Fibroblast of lung (primary cell): ENCODE results near the gene IGFLR1. TPM values are rescaled to one million over a fixed set of nuclear protein-coding genes. Genes with fewer than 3 reads are reported as not detected.

Experiments
- DNase-seq, 2 donors: peaks; one replicate each; pipeline versions ENCODE4 v3.0.0 to v3.0.0-alpha.2; 2010; ENCODE audit warnings: low read depth in 2 of 2
- H2AFZ ChIP-seq: 2 replicates; pipeline ENCODE4 v1.5.1; 2012; ENCODE audit warnings: low read length, control low read depth, inconsistent platforms
- H3K27ac ChIP-seq: 2 replicates; pipeline ENCODE4 v1.5.1; 2011; ENCODE audit warnings: low read length, control low read depth; ENCODE audit not compliant: insufficient read depth
- H3K27me3 ChIP-seq: 2 replicates; pipeline ENCODE4 v1.5.1; 2011; ENCODE audit warnings: mild to moderate bottlenecking, low read length; ENCODE audit not compliant: control insufficient read depth, insufficient read depth
- H3K36me3 ChIP-seq: 2 replicates; pipeline ENCODE4 v1.5.1; 2011; ENCODE audit warnings: low read length; ENCODE audit not compliant: control insufficient read depth, insufficient read depth
- H3K4me1 ChIP-seq: 2 replicates; pipeline ENCODE4 v1.5.1; 2011; ENCODE audit warnings: low read length; ENCODE audit not compliant: control insufficient read depth, insufficient read depth; ENCODE audit errors: extremely low read depth
- H3K4me2 ChIP-seq: 2 replicates; pipeline ENCODE4 v1.5.1; 2011; ENCODE audit warnings: low read length, control low read depth; ENCODE audit not compliant: insufficient read depth; ENCODE audit errors: extremely low read depth
- H3K4me3 ChIP-seq, 4 experiments: fragments of 200-600 bp in 1 of 4; sonication (generic) in 1 of 4; replicated peaks in 1 of 4; 2 replicates each; pipeline ENCODE4 v1.5.1; 2011 to 2016; ENCODE audit warnings: low read length in 4 of 4, low read depth in 3 of 4, mild to moderate bottlenecking in 3 of 4, control low read depth in 2 of 4, inconsistent platforms in 1 of 4, mixed read lengths in 1 of 4; ENCODE audit not compliant: insufficient read depth in 1 of 4; ENCODE audit errors: control extremely low read depth in 1 of 4
- H3K79me2 ChIP-seq: 2 replicates; pipeline ENCODE4 v1.5.1; 2012; ENCODE audit warnings: mild to moderate bottlenecking, low read length, inconsistent platforms; ENCODE audit not compliant: control insufficient read depth, insufficient read depth
- H3K9ac ChIP-seq: 2 replicates; pipeline ENCODE4 v1.5.1; 2011; ENCODE audit warnings: mild to moderate bottlenecking, low read length, control low read depth; ENCODE audit not compliant: insufficient read depth
- H3K9me3 ChIP-seq: 2 replicates; pipeline ENCODE4 v1.5.1; 2012; ENCODE audit warnings: low read depth, low read length; ENCODE audit not compliant: control insufficient read depth, insufficient read depth
- H4K20me1 ChIP-seq: 2 replicates; pipeline ENCODE4 v1.5.1; 2011; ENCODE audit warnings: low read length; ENCODE audit not compliant: control insufficient read depth, insufficient read depth; ENCODE audit errors: extremely low read depth
- EZH2 ChIP-seq: IDR thresholded peaks from 2 replicates; pipeline ENCODE4 v1.5.1; 2012; ENCODE audit warnings: low read length, control low read depth, mild to moderate bottlenecking; ENCODE audit errors: missing control alignments
- polyA plus RNA-seq, 2 donors: library from polyadenylated mRNA; depleted of rRNA in 1 of 2; stranded (reverse) in 1 of 2; unstranded in 1 of 2; fragments of >200 nt; gene quantifications; 2 replicates each; pipeline ENCODE4 v1.2.1, GENCODE V29; 2011 to 2012; ENCODE audit warnings: missing spikeins in 1 of 2
- total RNA-seq: library from RNA; depleted of rRNA; stranded (reverse); fragments of >200 nt; gene quantifications from 2 replicates; pipeline ENCODE4 v1.2.1, GENCODE V29; 2014
- TF ChIP-seq, protein P1 (sequence below), 2 donors: IDR thresholded peaks in 1 of 2; conservative IDR thresholded peaks in 1 of 2; 1 replicate in 1 of 2; 2 replicates in 1 of 2; pipeline ENCODE4 v1.5.1; 2011 to 2012; ENCODE audit warnings: low read length in 2 of 2, control low read depth in 1 of 2, inconsistent platforms in 1 of 2, low read depth in 1 of 2, mild to moderate bottlenecking in 1 of 2

IGFLR1 gene
- total and polyA plus RNA-seq, 2 donors (not counting 1 experiment from before 2014, with no cell fraction given): 0.17 to 0.75 TPM

DNA sequence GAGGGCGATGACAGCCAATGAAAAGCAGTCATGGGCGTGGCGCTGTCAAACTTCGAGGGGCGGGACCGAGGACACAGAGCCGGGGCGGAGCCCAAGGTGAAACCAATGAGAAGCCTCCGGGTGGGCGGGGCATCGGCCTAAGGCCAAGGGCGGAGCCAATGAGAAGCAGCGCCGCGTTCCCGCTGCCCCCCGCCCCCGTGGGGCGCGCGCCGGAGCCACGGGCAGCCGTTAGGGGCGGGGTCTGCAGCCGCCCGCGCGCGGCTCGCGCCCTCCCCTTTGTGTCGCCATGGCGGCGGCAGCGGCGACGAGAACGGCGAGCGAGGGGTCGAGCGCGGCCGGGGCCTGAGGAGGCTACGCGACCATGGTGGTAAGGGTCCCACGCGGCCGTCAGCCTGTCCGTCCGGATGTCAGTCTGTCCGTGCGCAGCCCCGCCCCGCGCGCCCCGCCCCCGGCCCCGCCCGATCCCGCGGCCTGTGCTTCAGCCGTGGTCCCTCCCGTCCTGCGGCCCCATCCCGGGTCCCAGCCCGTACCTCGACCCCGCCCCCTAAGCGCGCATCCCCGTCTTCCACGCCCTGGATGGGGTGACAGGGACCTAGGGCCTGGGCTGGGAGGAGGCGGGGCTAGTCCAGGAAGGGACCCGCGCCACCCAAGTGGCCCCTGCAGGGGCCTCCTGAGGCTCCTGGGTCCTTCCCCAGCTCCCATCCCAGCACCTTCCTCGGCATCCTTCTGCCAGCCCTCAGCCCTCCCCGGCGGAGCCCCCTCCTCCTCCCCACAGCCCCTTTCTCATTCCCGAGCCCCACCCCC lies 33.2 kb upstream of the IGFLR1 start, which contains the start of gene ARHGAP33:
Gene ARHGAP33 (plus strand): TSS at position 267 of the 804 bp plus-strand sequence. CDS start 95 bp downstream, at position 362.
- H3K9me3 ChIP-seq: no peaks in the 10 kb centered on the region
- peak within 1 kb of the TSS; percentile 80 for H3K4me2 ChIP-seq
- H3K79me2 ChIP-seq: peaks cover 3% of the 10 kb centered on the region
- peak within 1 kb of the TSS; percentile 20 for H3K27ac ChIP-seq
- H3K9ac ChIP-seq: peak within 1 kb of the TSS; percentile 60
- H3K27me3 ChIP-seq: no peaks in the 10 kb centered on the region
- peak; percentile 90 to 93 for DNase-seq
- peaks cover 4% of the 10 kb centered on the region for H3K4me1 ChIP-seq
- H4K20me1 ChIP-seq: no peaks in the 10 kb centered on the region
- H3K36me3 ChIP-seq: no peaks in the 10 kb centered on the region
- H2AFZ ChIP-seq: peak within 1 kb of the TSS; percentile 58
- H3K4me3 ChIP-seq: peak within 1 kb of the TSS; percentile 53 to 72 (median 62)
- TF ChIP-seq, protein P1, sequence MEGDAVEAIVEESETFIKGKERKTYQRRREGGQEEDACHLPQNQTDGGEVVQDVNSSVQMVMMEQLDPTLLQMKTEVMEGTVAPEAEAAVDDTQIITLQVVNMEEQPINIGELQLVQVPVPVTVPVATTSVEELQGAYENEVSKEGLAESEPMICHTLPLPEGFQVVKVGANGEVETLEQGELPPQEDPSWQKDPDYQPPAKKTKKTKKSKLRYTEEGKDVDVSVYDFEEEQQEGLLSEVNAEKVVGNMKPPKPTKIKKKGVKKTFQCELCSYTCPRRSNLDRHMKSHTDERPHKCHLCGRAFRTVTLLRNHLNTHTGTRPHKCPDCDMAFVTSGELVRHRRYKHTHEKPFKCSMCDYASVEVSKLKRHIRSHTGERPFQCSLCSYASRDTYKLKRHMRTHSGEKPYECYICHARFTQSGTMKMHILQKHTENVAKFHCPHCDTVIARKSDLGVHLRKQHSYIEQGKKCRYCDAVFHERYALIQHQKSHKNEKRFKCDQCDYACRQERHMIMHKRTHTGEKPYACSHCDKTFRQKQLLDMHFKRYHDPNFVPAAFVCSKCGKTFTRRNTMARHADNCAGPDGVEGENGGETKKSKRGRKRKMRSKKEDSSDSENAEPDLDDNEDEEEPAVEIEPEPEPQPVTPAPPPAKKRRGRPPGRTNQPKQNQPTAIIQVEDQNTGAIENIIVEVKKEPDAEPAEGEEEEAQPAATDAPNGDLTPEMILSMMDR (conservative IDR thresholded peaks at IDR 0.05 in 1 of 2, IDR thresholded peaks at IDR 0.05 in 1 of 2; ENCODE audit: low read depth in 1 of 2, low read length in 2 of 2): no peak
- no peak for TF ChIP-seq EZH2

DNA sequence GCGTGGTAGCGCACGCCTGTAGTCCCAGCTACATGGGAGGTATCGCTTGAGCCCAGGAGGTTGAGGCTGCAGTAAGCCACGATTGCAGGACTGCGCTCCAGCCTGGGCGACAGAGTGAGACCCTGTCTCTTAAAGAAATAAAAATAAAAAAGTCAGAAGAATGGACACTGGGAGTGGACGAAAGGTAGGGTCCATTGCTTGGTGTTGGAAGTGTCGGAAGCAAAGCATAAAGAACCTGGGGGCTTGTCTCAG lies 32.7 kb upstream of the IGFLR1 start:
- H3K36me3 ChIP-seq: no peaks in the 10 kb centered on the region
- DNase-seq: no peak
- no peak for TF ChIP-seq EZH2
- TF ChIP-seq, protein P1 (conservative IDR thresholded peaks at IDR 0.05 in 1 of 2, IDR thresholded peaks at IDR 0.05 in 1 of 2; ENCODE audit: low read depth in 1 of 2, low read length in 2 of 2): no peak
- H3K4me3 ChIP-seq: peak overlapping the region in 2 of 4 experiments; percentile 40 to 45
- peaks cover 4% of the 10 kb centered on the region for H3K4me1 ChIP-seq
- no peaks in the 10 kb centered on the region for H3K9me3 ChIP-seq
- H3K4me2 ChIP-seq: peak overlapping the region; percentile 30
- H3K9ac ChIP-seq: no peak overlapping the region
- no peaks in the 10 kb centered on the region for H3K27me3 ChIP-seq
- H3K27ac ChIP-seq: no peak overlapping the region
- H4K20me1 ChIP-seq: no peaks in the 10 kb centered on the region
- peaks cover 3% of the 10 kb centered on the region for H3K79me2 ChIP-seq
- H2AFZ ChIP-seq: no peak overlapping the region

DNA sequence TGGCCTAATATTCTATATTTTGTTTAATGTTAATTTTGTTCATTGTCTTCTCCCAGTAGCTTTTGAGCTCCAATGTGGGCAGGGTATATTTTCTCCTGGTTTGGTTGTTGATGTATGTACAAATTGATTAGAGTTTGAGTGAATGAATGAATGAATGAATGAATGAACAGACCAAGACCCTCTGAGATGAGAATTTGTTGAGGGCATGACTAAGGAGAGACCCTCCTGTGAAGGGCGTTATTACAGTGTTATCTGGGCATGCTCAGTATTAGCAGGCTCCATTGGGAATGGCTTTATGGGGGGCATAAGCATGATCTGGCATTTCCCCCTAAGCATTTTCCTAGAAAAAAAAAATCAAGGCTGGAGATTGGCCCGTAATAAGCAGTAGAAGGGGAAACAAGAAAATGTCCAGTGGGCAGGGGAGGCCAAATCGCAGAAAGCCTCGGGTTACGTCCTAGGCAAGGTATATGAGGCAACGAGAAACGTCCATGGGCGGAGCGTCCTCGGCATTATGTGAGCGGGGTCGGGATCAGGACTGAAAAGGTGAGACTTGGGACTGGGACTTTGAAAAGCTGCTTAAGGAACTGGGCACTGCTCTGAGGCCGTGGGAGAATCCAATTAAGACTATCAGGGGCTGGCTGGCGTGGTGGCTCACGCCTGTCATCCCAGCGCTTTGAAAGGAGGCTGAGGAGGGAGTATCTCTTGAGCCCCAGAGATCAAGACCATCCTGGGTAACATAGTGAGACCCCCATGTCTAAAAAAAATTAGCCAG lies 32.2 kb upstream of the IGFLR1 start:
- H3K9ac ChIP-seq: no peak overlapping the region
- H3K79me2 ChIP-seq: peaks cover 3% of the 10 kb centered on the region
- no peak for DNase-seq
- H3K27me3 ChIP-seq: no peaks in the 10 kb centered on the region
- peak overlapping the region; percentile 30 for H3K4me2 ChIP-seq
- TF ChIP-seq EZH2: no peak
- TF ChIP-seq, protein P1 (conservative IDR thresholded peaks at IDR 0.05 in 1 of 2, IDR thresholded peaks at IDR 0.05 in 1 of 2; ENCODE audit: low read depth in 1 of 2, low read length in 2 of 2): no peak
- H3K27ac ChIP-seq: no peak overlapping the region
- no peaks in the 10 kb centered on the region for H4K20me1 ChIP-seq
- H3K9me3 ChIP-seq: no peaks in the 10 kb centered on the region
- peaks cover 4% of the 10 kb centered on the region for H3K4me1 ChIP-seq
- no peak overlapping the region for H2AFZ ChIP-seq
- H3K36me3 ChIP-seq: no peaks in the 10 kb centered on the region
- H3K4me3 ChIP-seq: peak overlapping the region in 2 of 4 experiments; percentile 40 to 45
